GM15510 (cell line): ENCODE measurements around the gene COLGALT1.

Source experiments
- POLR2A ChIP-seq: IDR thresholded peaks from 3 replicates; pipeline ENCODE4 v1.6.1; 2011; ENCODE audit warnings: borderline replicate concordance; ENCODE audit not compliant: insufficient read length; ENCODE audit errors: extremely low read depth

Gene COLGALT1

DNA sequence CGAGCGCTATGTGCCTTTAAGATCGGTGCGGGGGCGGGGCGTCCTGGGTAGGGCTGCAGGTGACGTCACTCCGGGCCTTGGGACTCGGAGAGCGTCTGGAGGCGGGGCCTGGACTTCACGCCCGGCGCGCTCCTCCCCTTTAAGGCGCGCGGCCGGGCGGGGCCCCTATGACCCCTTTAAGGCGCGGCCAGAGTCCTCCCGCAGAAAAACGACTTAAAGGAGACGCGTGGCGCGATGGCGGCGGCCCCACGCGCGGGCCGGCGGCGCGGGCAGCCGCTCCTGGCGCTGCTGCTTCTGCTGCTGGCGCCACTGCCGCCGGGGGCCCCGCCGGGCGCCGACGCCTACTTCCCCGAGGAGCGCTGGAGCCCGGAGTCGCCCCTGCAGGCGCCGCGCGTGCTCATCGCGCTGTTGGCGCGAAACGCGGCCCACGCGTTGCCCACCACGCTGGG, at the start of gene COLGALT1:
Gene COLGALT1, plus strand, starts transcription at position 170 of the 449 bp plus-strand sequence. Its CDS starts 65 bp downstream, at position 235.
- peak; percentile 44 for TF ChIP-seq POLR2A

- no peak for TF ChIP-seq POLR2A
Observed at GRCh38 chr19:17506745-17507144, 48.7 kb upstream of the COLGALT1 start.

DNA sequence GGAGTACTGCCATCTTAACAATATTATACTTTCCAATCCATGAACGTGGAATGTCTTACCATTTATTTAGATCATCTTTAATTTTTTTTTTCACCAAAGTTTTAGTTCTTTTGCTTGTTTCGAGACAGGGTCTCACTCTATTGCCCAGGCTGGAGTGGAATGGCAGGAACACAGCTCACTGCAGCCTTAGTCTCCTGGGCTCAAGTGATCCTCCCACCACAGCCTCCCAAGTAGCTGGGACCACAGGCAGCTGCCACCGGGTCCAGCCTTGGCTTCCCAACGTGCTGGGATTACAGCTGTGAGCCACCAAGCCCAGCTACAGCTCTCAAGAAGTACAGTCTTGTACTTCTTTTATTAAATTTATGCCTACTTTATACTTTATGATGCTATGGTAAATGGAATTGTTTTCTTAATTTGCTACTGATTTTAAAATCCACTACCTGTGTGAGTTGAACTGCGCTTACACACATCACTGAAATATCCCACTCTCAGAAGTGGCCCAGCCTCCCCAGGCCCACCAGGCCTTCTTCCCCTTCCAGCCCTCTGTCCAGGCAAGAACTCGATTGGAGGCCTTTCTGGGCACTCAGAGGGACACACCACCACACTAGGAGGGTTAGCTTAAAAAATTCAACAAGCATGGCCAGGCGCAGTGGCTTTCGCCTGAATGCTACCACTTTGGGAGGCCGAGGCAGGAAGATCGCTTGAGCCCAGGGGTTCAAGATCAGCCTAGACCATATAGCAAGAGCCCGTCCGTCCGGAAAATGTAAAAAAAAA, 45.0 kb upstream of the COLGALT1 start:
- TF ChIP-seq POLR2A, result no peak

DNA sequence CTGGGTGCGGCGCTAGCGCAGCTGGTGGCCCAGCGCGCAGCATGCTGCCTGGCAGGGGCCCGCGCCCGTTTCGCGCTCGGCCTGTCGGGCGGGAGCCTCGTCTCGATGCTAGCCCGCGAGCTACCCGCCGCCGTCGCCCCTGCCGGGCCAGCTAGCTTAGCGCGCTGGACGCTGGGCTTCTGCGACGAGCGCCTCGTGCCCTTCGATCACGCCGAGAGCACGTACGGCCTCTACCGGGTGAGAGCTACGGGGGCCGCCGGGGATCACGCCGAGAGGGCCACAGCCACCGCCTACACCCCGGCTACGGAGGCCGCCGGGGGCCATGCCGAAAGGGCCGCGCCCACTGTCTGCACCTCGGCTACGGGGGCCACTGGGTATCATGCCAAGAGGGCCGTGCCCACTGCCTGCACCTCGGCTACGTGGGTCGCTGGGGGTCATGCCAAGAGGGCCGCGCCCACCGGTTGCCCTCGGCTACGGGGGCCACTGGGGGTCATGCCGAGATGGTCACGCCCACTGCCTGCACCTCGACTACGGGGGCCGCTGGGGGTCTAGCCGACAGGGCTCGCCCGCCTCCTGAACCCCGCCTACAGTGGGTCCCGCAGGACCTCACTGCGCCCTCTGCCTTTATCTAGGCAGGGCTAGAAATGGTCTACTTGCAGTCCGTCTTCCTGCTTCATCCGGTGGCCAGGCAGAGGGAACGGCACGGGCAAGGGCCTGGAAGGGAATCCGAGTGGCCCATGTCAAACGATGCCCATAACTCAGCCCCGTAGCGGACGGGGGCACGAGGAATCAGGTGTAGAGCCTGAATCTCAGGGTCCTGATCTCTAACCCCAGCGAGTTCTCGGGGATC, 43.5 kb upstream of the COLGALT1 start:
- peak; percentile 38 for TF ChIP-seq POLR2A

GRCh38 chr19:17512574-17512939, 42.9 kb upstream of the COLGALT1 start:
- TF ChIP-seq POLR2A, result no peak

- no peak for TF ChIP-seq POLR2A
Observed at GRCh38 chr19:17515408-17516149, 39.9 kb upstream of the COLGALT1 start.

GRCh38 chr19:17517898-17518297, 37.6 kb upstream of the COLGALT1 start:
- no peak for TF ChIP-seq POLR2A

DNA sequence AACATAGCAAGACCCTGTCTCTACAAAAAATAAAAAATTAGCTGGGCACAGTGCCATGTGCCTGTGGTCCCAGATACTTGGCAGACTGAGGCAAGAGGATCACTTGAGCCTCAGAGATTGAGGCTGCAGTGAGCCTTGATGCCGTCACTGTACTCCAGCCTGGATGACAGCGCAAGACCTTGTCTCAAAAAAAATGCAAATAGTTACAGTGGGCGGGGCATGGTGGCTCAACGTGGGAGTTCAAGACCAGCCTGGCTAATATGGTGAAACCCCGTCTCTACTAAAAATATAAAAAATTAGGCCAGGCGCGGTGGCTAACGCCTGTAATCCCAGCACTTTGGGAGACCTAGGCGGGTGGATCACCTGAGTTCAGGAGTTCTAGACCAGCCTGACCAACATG, 35.5 kb upstream of the COLGALT1 start:
- no peak for TF ChIP-seq POLR2A

GRCh38 chr19:17520865-17521264, 34.6 kb upstream of the COLGALT1 start:
- no peak for TF ChIP-seq POLR2A

- peak; percentile 66 for TF ChIP-seq POLR2A
Observed at GRCh38 chr19:17522988-17523872, 32.2 kb upstream of the COLGALT1 start.

GRCh38 chr19:17524651-17525050, 30.8 kb upstream of the COLGALT1 start:
- no peak for TF ChIP-seq POLR2A

DNA sequence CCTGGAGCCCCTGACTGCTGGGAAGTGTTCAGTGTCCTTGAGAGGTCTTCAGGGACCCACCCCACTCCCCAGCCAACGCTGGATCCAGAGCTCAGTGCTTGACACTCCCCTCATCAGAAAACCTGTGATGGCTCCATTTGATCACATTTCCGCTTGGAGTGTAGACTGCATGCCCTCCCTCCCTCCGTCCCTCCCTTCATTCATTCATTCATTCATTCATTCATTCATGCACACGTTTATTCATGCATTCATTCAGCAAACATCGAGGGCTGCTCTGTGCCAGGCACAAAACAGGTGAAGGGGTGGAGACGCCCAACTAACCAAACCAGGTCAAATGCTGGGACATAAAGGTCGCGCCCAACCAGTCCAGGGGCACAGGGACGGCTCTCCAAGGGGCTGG, 30.3 kb upstream of the COLGALT1 start:
- TF ChIP-seq POLR2A, result no peak

GRCh38 chr19:17526922-17527321, 28.5 kb upstream of the COLGALT1 start:
- no peak for TF ChIP-seq POLR2A

- no peak for TF ChIP-seq POLR2A
Observed at GRCh38 chr19:17527326-17527725, 28.1 kb upstream of the COLGALT1 start.

DNA sequence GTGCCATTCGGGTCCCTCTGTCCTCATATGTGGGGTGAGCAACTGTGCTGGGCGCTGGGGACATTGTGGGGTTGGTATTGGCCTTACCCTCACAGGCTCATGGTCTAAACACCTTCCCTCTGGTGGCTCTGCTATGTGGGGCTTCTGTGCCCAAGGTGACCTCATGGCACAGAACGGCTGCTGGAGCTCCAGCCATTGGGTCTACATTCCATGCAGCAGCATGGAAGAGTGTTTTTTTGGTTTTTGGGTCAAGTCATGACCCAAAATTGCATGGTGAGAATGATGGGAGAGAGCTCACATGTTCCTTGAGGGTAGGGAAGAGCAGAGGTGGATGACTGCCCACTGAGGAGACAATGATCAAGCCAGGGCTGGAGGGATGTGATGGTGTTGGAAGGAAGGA, 26.8 kb upstream of the COLGALT1 start:
- no peak for TF ChIP-seq POLR2A
